IMR-90 (cell line): ENCODE results near the gene HYAL3. TPM values are rescaled to one million over a fixed set of nuclear protein-coding genes. Genes with fewer than 3 reads are reported as not detected.

Experiments
- ATAC-seq: fragments of 200-7000 bp; cut with Tn5 transposase; 2 replicates; pipeline ENCODE4 v1.9.1; 2020; ENCODE audit warnings: low read depth, mild to moderate bottlenecking, moderate library complexity
- BruUV-seq: library from RNA; stranded (reverse); fragments of 400-500 nt; replicated peaks from 2 replicates; lab custom pipeline; 2021; lab: Mats Ljungman, UMichigan
- CTCF ChIA-PET: fragments of 300-600 bp; formaldehyde crosslinking; extraction: SDS; loops from one replicate; lab custom pipeline; 2021; ENCODE audit warnings: antibody characterized with exemption; lab: Yijun Ruan, JAX
- POLR2A ChIA-PET: fragments of 300-600 bp; sonication (Branson Sonifier 250); formaldehyde crosslinking; loops from one replicate; lab custom pipeline; 2022; ENCODE audit warnings: antibody characterized with exemption; ENCODE audit not compliant: unreplicated experiment; lab: Charles Lee
- DNase-seq: peaks from one replicate; pipeline ENCODE4 v3.0.0; 2013
- H2AFZ ChIP-seq: replicated peaks from 2 replicates; pipeline ENCODE3; 2013; ENCODE audit warnings: low read length, mild to moderate bottlenecking; ENCODE audit not compliant: poor library complexity
- H2AK5ac ChIP-seq: 2 replicates; pipeline ENCODE4 v1.6.1; 2013; ENCODE audit warnings: low read depth, low read length, inconsistent platforms
- H2AK9ac ChIP-seq: replicated peaks from 2 replicates; pipeline ENCODE3; 2013; ENCODE audit warnings: mild to moderate bottlenecking, low read depth, low read length, moderate library complexity; ENCODE audit not compliant: poor library complexity
- H2BK120ac ChIP-seq: 2 replicates; pipeline ENCODE4 v1.6.1; 2013; ENCODE audit warnings: low read depth, low read length, inconsistent platforms
- H2BK15ac ChIP-seq: 3 replicates; pipeline ENCODE4 v1.6.1; 2013; ENCODE audit warnings: low read depth, low read length, inconsistent platforms
- H2BK20ac ChIP-seq: 2 replicates; pipeline ENCODE4 v1.6.1; 2013; ENCODE audit warnings: low read depth, mild to moderate bottlenecking, inconsistent platforms, low read length, moderate library complexity
- H2BK5ac ChIP-seq: 2 replicates; pipeline ENCODE4 v1.6.1; 2013; ENCODE audit warnings: mild to moderate bottlenecking, low read depth, low read length, inconsistent platforms; ENCODE audit not compliant: poor library complexity, severe bottlenecking
- H3K14ac ChIP-seq: replicated peaks from 2 replicates; pipeline ENCODE4 v1.6.1; 2013; ENCODE audit warnings: low read depth, low read length, inconsistent platforms
- H3K18ac ChIP-seq: 2 replicates; pipeline ENCODE4 v1.6.1; 2013; ENCODE audit warnings: low read depth, low read length, control low read depth
- H3K23ac ChIP-seq: 2 replicates; pipeline ENCODE4 v1.6.1; 2013; ENCODE audit warnings: low read depth, low read length, inconsistent platforms
- H3K27ac ChIP-seq: 2 replicates; pipeline ENCODE4 v1.5.1; 2013; ENCODE audit warnings: mild to moderate bottlenecking, control low read depth, low read length; ENCODE audit not compliant: insufficient read depth
- H3K27me3 ChIP-seq: 2 replicates; pipeline ENCODE4 v1.6.1; 2013; ENCODE audit warnings: low read length; ENCODE audit not compliant: control insufficient read depth, insufficient read depth
- H3K36me3 ChIP-seq: 2 replicates; pipeline ENCODE4 v1.6.1; 2013; ENCODE audit warnings: low read length, mixed read lengths; ENCODE audit not compliant: control insufficient read depth, insufficient read depth
- H3K4ac ChIP-seq: 2 replicates; pipeline ENCODE4 v1.6.1; 2013; ENCODE audit warnings: low read depth, low read length, inconsistent platforms
- H3K4me1 ChIP-seq: 2 replicates; pipeline ENCODE4 v1.6.1; 2013; ENCODE audit warnings: low read length, mixed read lengths; ENCODE audit not compliant: control insufficient read depth, insufficient read depth
- H3K4me2 ChIP-seq: 2 replicates; pipeline ENCODE4 v1.6.1; 2013; ENCODE audit warnings: low read depth, mild to moderate bottlenecking, control low read depth, low read length, moderate library complexity
- H3K4me3 ChIP-seq: 2 replicates; pipeline ENCODE4 v1.5.1; 2013; ENCODE audit warnings: low read depth, mild to moderate bottlenecking, control low read depth, low read length, moderate library complexity; ENCODE audit not compliant: insufficient read depth
- H3K56ac ChIP-seq: 2 replicates; pipeline ENCODE4 v1.6.1; 2013; ENCODE audit warnings: low read length, inconsistent platforms; ENCODE audit not compliant: insufficient read depth; ENCODE audit errors: extremely low read depth
- H3K79me1 ChIP-seq, 2 experiments: 2 replicates each; pipeline ENCODE4 v1.6.1; 2013; ENCODE audit warnings: low read length in 2 of 2, inconsistent platforms in 1 of 2, low read depth in 1 of 2
- H3K9ac ChIP-seq: 2 replicates; pipeline ENCODE4 v1.6.1; 2013; ENCODE audit warnings: low read depth, low read length, control low read depth
- H3K9me1 ChIP-seq: 2 replicates; pipeline ENCODE4 v1.6.1; 2013; ENCODE audit warnings: low read length, inconsistent platforms; ENCODE audit not compliant: insufficient read depth
- H3K9me3 ChIP-seq: 2 replicates; pipeline ENCODE4 v1.6.1; 2013; ENCODE audit warnings: low read length; ENCODE audit not compliant: control insufficient read depth, insufficient read depth
- H4K20me1 ChIP-seq: 2 replicates; pipeline ENCODE4 v1.6.1; 2013; ENCODE audit warnings: low read length, inconsistent platforms; ENCODE audit not compliant: insufficient read depth
- H4K5ac ChIP-seq: 2 replicates; pipeline ENCODE4 v1.6.1; 2013; ENCODE audit warnings: mild to moderate bottlenecking, low read depth, low read length, control low read depth
- H4K8ac ChIP-seq, 2 experiments: 2 replicates each; pipeline ENCODE4 v1.6.1; 2013; ENCODE audit warnings: low read depth in 2 of 2, low read length in 2 of 2, control low read depth in 1 of 2, inconsistent platforms in 1 of 2
- H4K91ac ChIP-seq: 2 replicates; pipeline ENCODE4 v1.6.1; 2013; ENCODE audit warnings: low read depth, low read length, inconsistent platforms; ENCODE audit not compliant: insufficient read depth
- CEBPB ChIP-seq: IDR thresholded peaks from 2 replicates; pipeline ENCODE4 v1.6.1; 2012; ENCODE audit warnings: low read depth, low read length, improper control_type of control experiment
- CHD1 ChIP-seq: IDR thresholded peaks from 2 replicates; pipeline ENCODE4 v1.6.1; 2012; ENCODE audit warnings: low read depth, low read length, improper control_type of control experiment
- MAFK ChIP-seq: IDR thresholded peaks from 2 replicates; pipeline ENCODE4 v1.6.1; 2012; ENCODE audit warnings: low read depth, low read length, improper control_type of control experiment
- POLR2A ChIP-seq: IDR thresholded peaks from 2 replicates; pipeline ENCODE4 v1.6.1; 2012; ENCODE audit warnings: mild to moderate bottlenecking, low read depth, low read length
- RAD21 ChIP-seq: IDR thresholded peaks from 2 replicates; pipeline ENCODE4 v1.6.1; 2012; ENCODE audit warnings: low read length, improper control_type of control experiment
- SMC3 ChIP-seq: fragments of 150-350 bp; IDR thresholded peaks from 2 replicates; pipeline ENCODE4 v1.6.1; 2016; ENCODE audit warnings: low read depth, mild to moderate bottlenecking, antibody characterized with exemption, low read length, moderate library complexity
- WGBS, 2 experiments: methylation state at CpG; one replicate each; pipeline versions ENCODE4 v1.1.5 to v1.1.7; 2013; ENCODE audit warnings: missing lambda C conversion rate in 2 of 2; ENCODE audit not compliant: insufficient read length in 1 of 2; ENCODE audit errors: extremely low coverage in 2 of 2; 5-methylcytosine and 5-hydroxymethylcytosine counted together
- dilution Hi-C: fragments of 300-500 bp; cut with HindIII; formaldehyde crosslinking; loops from one replicate; pipeline ENCODE4 v1.14.3; 2018; ENCODE audit warnings: low sequenced_read_pairs; ENCODE audit not compliant: unreplicated experiment
- in situ Hi-C: fragments of 300-500 bp; cut with MboI; formaldehyde crosslinking; loops from 3 replicates; pipeline ENCODE4 v1.14.3; 2019; ENCODE audit warnings: low sequenced_read_pairs, inconsistent platforms, mixed read lengths
- intact Hi-C: fragments of 100-400 bp; cut with micrococcal nuclease; formaldehyde crosslinking; loops from 2 replicates; pipeline ENCODE4 v1.10.0; 2022
- polyA plus RNA-seq, 3 experiments: library from polyadenylated mRNA; depleted of rRNA; stranded (reverse); fragments of >200 nt; gene quantifications; 2 replicates each; pipeline ENCODE4 v1.2.3, GENCODE V29; 2012; ENCODE audit warnings: low replicate concordance in 1 of 3
- total RNA-seq: library from RNA; depleted of rRNA; stranded (reverse); fragments of >200 nt; gene quantifications from 2 replicates; pipeline ENCODE4 v1.2.3, GENCODE V29; 2012
- TF ChIP-seq, protein P1 (sequence below): fragments of 150-350 bp; IDR thresholded peaks from 2 replicates; pipeline ENCODE4 v1.6.1; 2017; ENCODE audit warnings: mild to moderate bottlenecking, antibody characterized with exemption, low read length, low read depth

The HYAL3 gene
- total and polyA plus RNA-seq, 2 of the 4 experiments (the other 2 are of a cell fraction), result 2.7 to 5.7 TPM

DNA sequence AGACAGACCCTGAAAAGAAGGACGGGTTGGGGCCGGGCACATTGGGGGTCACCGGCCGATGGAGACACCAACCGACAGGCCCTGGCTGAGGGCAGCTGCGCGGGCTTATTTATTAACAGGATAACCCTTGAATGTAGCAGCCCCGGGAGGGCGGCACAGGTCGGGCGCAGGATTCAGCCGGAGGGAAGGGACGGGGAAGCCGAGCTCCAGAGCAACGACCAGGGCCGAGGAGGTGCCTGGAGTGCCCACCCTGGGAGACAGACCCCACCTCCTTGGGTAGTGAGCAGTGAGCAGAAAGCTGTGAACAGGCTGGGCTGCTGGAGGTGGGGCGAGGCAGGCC, 22.5 kb downstream of the HYAL3 start:
- no peak overlapping the region for H4K5ac ChIP-seq
- no peak overlapping the region for H2AFZ ChIP-seq
- peaks cover 18% of the 10 kb centered on the region; the same call in 1 of the 2 replicates for H3K36me3 ChIP-seq
- BruUV-seq, result no TSS peak
- H3K4ac ChIP-seq, result no peak overlapping the region
- H4K8ac ChIP-seq, result no peak overlapping the region
- no peak overlapping the region for H3K56ac ChIP-seq
- WGBS, 2 experiments, result 84% methylated on average over 15 of the region's 17 CpGs; no CpG with 5 or more reads in 1 of the 2 experiments
- ATAC-seq, result no peak
- H3K4me2 ChIP-seq, result no peak overlapping the region
- no peak overlapping the region for H2BK5ac ChIP-seq
- 0 out of 2 replicates have a peak, but pooled peaks cover 2% of the 10 kb centered on the region for H3K4me1 ChIP-seq
- no peak overlapping the region for H3K27ac ChIP-seq
- H3K9ac ChIP-seq, result no peak overlapping the region
- no peak overlapping the region for H2AK9ac ChIP-seq
- H4K91ac ChIP-seq, result no peak overlapping the region
- H3K9me1 ChIP-seq, result no peaks in the 10 kb centered on the region
- dilution Hi-C loops (no loop called here), in situ Hi-C loops (no loop called here), intact Hi-C loops (no loop called here)
- ChIA-PET POLR2A (no interaction called here), CTCF (no interaction called here)
- TF ChIP-seq SMC3 (no peak), RAD21 (no peak), CEBPB (no peak), POLR2A (no peak), MAFK (no peak), CHD1 (no peak)
- TF ChIP-seq, protein P1, sequence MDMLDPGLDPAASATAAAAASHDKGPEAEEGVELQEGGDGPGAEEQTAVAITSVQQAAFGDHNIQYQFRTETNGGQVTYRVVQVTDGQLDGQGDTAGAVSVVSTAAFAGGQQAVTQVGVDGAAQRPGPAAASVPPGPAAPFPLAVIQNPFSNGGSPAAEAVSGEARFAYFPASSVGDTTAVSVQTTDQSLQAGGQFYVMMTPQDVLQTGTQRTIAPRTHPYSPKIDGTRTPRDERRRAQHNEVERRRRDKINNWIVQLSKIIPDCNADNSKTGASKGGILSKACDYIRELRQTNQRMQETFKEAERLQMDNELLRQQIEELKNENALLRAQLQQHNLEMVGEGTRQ, result no peak
- no peak for DNase-seq
- no peaks in the 10 kb centered on the region for H3K27me3 ChIP-seq
- H3K79me1 ChIP-seq, result no peaks in the 10 kb centered on the region
- no peaks in the 10 kb centered on the region for H3K9me3 ChIP-seq
- no peak overlapping the region for H2BK15ac ChIP-seq
- no peak overlapping the region for H3K4me3 ChIP-seq
- H2BK120ac ChIP-seq, result no peak overlapping the region
- H3K23ac ChIP-seq, result no peak overlapping the region
- H2BK20ac ChIP-seq, result no peak overlapping the region
- H2AK5ac ChIP-seq, result no peak overlapping the region
- no peak overlapping the region for H3K18ac ChIP-seq
- H3K14ac ChIP-seq, result no peak overlapping the region
- H4K20me1 ChIP-seq, result no peaks in the 10 kb centered on the region
